NOMO-1 (cell line): ENCODE data around the gene BICD1.
A peak's percentile ranks its signal among the peaks of the same experiment; 100 is the strongest.

ENCODE experiments used
- DNase-seq, 2 experiments: peaks; one replicate each; lab custom pipeline; 2025; ENCODE audit not compliant: unreplicated experiment in 2 of 2; lab: John Stamatoyannopoulos, UW

Gene BICD1

DNA sequence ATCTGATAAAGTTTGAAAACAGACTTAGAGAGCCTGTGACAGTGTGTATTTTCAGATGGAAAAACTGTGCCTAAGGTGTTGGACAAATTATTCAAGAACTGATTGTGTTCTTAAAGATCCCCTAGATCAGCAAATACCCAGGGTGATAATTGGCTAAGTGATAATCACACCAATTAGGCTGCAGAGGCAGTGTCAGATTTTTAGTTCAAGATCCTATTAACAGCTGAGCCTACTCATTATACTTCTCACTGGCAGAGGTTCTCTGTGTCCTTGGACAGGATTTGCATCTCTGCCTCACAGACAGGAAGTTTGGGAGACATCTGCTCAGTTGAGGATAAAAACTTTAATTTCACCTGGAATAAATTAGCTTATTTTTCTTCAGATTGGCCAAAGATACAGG, 288.4 kb downstream of the BICD1 start:
- DNase-seq = no peak

DNA sequence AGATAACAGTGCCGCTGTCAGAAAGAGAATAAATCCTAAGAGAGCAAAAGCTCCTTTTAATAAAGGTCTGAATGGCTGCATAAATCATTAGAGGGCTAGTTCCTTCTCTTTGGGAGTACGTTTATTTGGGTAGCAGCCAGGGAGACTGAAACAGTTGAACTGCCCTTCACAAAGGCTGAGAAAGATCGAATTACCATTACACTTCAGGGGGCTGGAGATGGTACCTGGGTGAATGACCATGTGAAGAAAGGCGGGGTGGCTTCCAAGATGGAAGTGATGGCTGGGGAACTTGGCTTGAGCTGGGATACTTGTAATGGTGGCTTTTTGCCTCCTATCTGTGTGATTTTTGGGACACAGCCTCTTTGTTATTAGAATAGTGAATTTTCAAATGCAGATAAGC, 291.0 kb downstream of the BICD1 start:
- no peak for DNase-seq

DNA sequence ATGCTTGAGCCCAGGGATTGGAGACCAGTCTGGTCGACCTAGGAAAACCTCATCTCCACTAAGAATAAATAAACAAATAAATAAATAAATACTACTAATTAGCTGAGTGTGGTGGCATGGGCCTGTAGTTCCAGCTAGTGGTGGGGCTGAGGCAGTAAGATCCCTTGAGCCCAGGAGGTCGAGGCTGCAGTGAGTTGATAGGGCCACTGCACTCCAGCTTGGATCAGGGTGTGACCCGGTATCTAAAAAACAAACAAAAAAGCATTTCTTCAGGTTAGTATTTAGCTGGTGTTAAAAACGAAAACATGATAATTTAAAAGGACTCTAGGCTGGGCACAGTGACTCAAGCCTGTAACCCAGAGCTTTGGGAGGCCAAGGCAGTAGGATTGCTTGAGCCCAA, 291.5 kb downstream of the BICD1 start:
- no peak for DNase-seq

DNA sequence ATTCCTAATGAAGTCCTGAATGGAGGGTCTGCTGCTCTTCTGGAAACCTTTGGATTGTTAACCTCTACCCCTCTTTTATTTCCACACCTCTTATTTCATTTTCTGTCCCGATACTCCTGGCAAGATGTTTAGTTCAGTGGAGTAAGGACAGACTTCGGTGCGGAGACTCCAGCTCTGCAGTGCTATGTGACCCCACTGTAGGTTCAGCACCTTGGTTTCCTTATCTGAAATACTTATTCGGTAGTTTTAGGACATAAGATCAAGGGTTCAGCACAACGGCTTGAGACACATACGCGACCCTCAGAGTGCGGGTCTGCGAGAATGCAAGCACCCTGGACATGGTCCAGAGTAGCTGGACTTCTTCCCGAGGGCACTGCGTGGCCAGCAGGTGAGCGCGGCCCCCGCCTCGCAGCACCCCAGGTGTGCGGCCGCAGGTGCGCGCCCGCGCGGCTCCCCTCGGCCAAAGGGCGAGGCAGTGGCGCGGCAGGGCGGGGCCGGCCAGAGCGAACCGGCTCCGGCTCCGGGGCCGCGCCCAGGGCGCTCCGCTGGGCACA, 292.2 kb downstream of the BICD1 start:
- no peak for DNase-seq

GRCh38 chr12:32399370-32400113, 292.9 kb downstream of the BICD1 start, which contains the start of gene FGD4:
Gene FGD4, plus strand, starts transcription at chr12:32399558.
- DNase-seq = peak; percentile 91 to 92

- DNase-seq = no peak
Measured at GRCh38 chr12:32400114-32400672, 293.5 kb downstream of the BICD1 start.

GRCh38 chr12:32400866-32401265, 294.2 kb downstream of the BICD1 start:
- no peak for DNase-seq

DNA sequence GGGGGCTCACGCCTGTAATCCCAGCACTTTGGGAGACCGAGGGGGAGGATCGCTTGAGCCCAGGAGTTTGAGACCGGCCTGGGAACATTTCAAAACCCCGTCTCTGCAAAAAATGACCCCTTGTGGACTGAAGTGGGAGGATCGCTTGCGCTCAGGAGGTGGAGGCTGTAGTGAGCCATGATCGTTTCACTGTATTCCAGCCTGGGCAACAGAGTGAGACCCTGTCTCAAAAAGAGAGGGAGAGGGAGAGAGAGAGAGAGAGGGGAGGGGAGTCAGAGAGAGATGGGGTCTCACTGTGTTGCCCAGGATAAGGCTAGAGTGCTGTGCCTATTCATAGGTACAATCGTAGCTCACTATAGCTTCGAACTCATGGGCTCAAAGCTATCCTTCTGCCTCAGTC, 295.5 kb downstream of the BICD1 start:
- no peak for DNase-seq

DNA sequence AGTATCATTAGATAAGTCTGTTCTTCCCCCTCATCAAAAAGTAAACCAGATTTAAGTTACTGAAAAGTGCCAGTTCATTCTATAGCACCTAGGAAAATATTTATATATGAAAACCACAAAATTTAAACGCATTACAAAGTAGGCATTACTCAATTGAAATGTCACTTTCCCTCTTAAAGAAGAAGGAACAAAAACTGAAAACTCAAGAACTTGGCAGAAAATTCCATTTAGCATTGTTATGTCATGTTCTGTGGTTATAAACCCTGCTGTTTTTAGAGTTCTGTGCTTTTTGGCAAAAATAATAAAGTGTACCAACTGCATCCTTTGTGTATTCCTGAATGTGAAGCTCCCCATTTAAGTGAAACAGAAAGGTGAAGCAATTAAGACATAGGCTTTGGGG, 296.3 kb downstream of the BICD1 start:
- DNase-seq = peak; percentile 29 to 72

DNA sequence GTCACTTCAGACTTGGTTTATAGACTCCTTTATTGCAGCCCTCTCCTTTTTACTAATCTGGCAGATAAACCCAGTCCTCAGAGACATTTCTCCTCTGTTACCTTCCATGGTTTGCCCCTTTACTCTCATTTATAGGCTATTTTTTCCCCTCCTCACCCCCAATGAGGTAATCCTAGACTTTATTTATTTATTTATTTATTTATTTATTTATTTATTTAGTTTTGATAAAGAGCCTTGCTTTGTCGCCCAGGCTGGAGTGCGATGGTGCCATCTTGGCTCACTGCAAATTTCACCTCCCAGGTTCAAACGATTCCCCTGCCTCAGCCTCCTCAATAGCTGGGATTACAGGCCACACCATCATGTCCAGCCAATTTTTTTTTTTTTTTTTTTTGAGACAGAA, 301.1 kb downstream of the BICD1 start:
- no peak for DNase-seq

DNA sequence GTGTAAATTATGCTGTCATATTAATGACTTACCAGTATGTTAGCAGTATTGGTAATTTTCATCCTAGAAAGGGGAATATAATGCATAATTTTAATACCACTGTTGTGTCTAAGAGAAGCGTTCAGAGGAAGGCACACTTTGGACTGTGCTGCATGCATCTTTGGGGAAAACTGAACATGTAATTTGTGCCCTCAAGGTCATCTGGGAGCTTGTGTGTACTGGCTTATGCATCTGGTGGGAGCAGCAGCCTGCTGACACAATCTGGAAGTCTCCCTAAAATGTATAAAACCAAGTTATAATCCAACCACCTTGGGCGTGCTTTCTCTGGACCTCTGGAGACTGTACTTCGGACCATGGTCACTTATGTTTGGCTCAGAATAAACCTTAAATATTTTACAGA, 306.8 kb downstream of the BICD1 start:
- no peak for DNase-seq

DNA sequence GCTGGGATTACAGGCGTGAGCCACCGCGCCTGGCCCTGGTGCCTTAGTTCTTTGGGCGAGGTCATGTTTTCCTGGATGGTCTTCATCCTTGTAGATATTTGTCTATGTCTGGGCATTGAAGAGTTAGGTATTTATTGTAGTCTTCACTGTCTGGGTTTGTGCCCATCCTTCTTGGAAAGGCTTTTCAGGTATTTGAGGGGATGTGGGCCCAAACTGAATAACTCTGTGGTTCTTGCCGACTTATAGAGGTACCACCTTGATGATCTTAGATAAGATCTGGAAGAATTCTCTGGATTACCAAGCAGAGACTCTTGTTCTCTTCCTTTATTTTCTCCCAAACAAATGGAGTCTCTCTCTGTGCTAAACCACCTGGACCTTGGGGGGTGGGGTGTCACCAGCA, 311.6 kb downstream of the BICD1 start:
- DNase-seq = no peak

GRCh38 chr12:32418903-32419519, 312.4 kb downstream of the BICD1 start:
- no peak for DNase-seq

- no peak for DNase-seq
Measured at GRCh38 chr12:32419520-32419960, 312.9 kb downstream of the BICD1 start.

GRCh38 chr12:32420356-32420755, 313.7 kb downstream of the BICD1 start:
- DNase-seq = no peak

DNA sequence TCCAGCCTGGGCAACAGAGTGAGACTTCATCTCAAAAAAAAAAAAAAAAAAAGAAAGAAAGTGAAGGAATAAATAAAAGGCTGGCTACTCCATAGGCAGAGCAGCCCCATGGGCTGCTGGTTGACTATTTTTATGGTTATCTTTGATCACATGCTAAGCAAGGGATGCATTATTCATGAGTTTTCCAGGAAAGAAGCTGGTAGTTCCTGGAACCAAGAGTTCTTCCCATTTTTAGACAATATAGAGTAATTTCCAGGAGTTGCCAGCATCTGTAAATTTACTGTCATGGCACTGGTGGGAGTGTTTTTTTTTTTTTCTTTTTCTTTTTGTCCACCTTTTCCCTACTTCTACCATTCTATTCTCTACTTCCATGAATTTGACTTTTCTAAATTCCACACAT, 316.9 kb downstream of the BICD1 start:
- no peak for DNase-seq

- no peak for DNase-seq
Measured at GRCh38 chr12:32431025-32431424, 324.4 kb downstream of the BICD1 start.
